Right lobe of liver (tissue), 4 donors: ENCODE measurements around the gene MAP7D3.

ENCODE experiments used
- CTCF ChIP-seq, 4 donors: fragments of 200-600 bp in 3 of 4; fragments of 450-650 bp in 1 of 4; IDR thresholded peaks; one replicate each; pipeline versions ENCODE4 v1.5.1 to v1.8.0; 2016 to 2022; ENCODE audit warnings: antibody characterized with exemption in 4 of 4, mild to moderate bottlenecking in 2 of 4
- POLR2A ChIP-seq: fragments of 450-650 bp; IDR thresholded peaks from one replicate; pipeline ENCODE4 v1.6.1; 2017; ENCODE audit warnings: antibody characterized with exemption, mild to moderate bottlenecking
- donor health status: DM: no; HTN: no; CAD: no.
- donor health status: DM: no; HTN: no; CAD: no.
- donor health status: DM: no; HTN: yes; CAD: no.

GRCh38 chrX:136165406-136165805, 85.8 kb downstream of the MAP7D3 start:
- TF ChIP-seq CTCF (IDR thresholded peaks at IDR 0.05) (no peak), POLR2A (no peak)
